ENCODE data around the gene MYBBP1A. TPM values are rescaled to one million over a fixed set of nuclear protein-coding genes. Genes with fewer than 3 reads are reported as not detected.

Gene MYBBP1A
- total and polyA plus RNA-seq, 2 of the 13 experiments (the other 11 are each of a cell fraction or from before 2014, with no cell fraction given) = 18.6 to 54.8 TPM

GRCh38 chr17:4492721-4493561, 62.2 kb downstream of the MYBBP1A start (continued):
- TF ChIP-seq TGIF2 (CRISPR knock-in tag; IDR thresholded peaks at IDR 0.05) = peak; percentile 95
- no peak for TF ChIP-seq GATA4 (IDR thresholded peaks at IDR 0.05; ENCODE audit: borderline replicate concordance, low read depth)
- peak; percentile 66; the same call in 1 of the 2 replicates for TF ChIP-seq ZNF879 (CRISPR knock-in tag; IDR thresholded peaks at IDR 0.05)
- no peak for TF ChIP-seq ZNF503 (CRISPR knock-in tag; IDR thresholded peaks at IDR 0.05)
- TF ChIP-seq ZFAT (CRISPR knock-in tag; conservative IDR thresholded peaks at IDR 0.05) = no peak
- peak; percentile 85 for TF ChIP-seq KDM2A (CRISPR knock-in tag; IDR thresholded peaks at IDR 0.05; ENCODE audit: borderline replicate concordance, low read depth)
- peak; percentile 82; the same call in 1 of the 2 replicates for TF ChIP-seq ARID2 (CRISPR knock-in tag; IDR thresholded peaks at IDR 0.05; ENCODE audit: borderline replicate concordance)
- TF ChIP-seq ZNF318 (CRISPR knock-in tag; IDR thresholded peaks at IDR 0.05) = no peak
- no peak for TF ChIP-seq CC2D1A (CRISPR knock-in tag; IDR thresholded peaks at IDR 0.05)
- no peak for TF ChIP-seq NBN (conservative IDR thresholded peaks at IDR 0.05)
- TF ChIP-seq SRSF4 (IDR thresholded peaks at IDR 0.05; ENCODE audit: low read depth, low read length, poor library complexity, severe bottlenecking) = no peak
- TF ChIP-seq PHF5A (CRISPR knock-in tag; IDR thresholded peaks at IDR 0.05; ENCODE audit: low read depth, unreplicated experiment) = no peak
- TF ChIP-seq FOXP1 (IDR thresholded peaks at IDR 0.05) = no peak
- TF ChIP-seq FOXP1 (CRISPR knock-in tag; IDR thresholded peaks at IDR 0.05) = peak; percentile 41
- TF ChIP-seq MYNN (CRISPR knock-in tag; IDR thresholded peaks at IDR 0.05; ENCODE audit: low read depth) = 0 out of 2 replicates have a peak, but pooled peaks have one; percentile 59
- peak; percentile 90 for TF ChIP-seq ZNF430 (CRISPR knock-in tag; IDR thresholded peaks at IDR 0.05)
- TF ChIP-seq IKZF5 (CRISPR knock-in tag; IDR thresholded peaks at IDR 0.05) = peak; percentile 85; the same call in 1 of the 2 replicates
- TF ChIP-seq ZNF615 (CRISPR knock-in tag; IDR thresholded peaks at IDR 0.05; ENCODE audit: borderline replicate concordance) = 0 out of 2 replicates have a peak, but pooled peaks have one; percentile 38
- no peak for TF ChIP-seq ZNF678 (CRISPR knock-in tag; IDR thresholded peaks at IDR 0.05)
